Astrocyte of the spinal cord (primary cell): Measurements from ENCODE around the gene RCN2.

Experiments
- DNase-seq: peaks from one replicate; pipeline ENCODE4 v3.0.0; 2011; ENCODE audit warnings: low read depth, low spot score
- H3K4me3 ChIP-seq: 2 replicates; pipeline ENCODE4 v1.5.1; 2011; ENCODE audit warnings: low read depth, mild to moderate bottlenecking, low read length, moderate library complexity
- CTCF ChIP-seq: IDR thresholded peaks from 2 replicates; pipeline ENCODE4 v1.5.1; 2012; ENCODE audit warnings: low read depth, mild to moderate bottlenecking, low read length, inconsistent platforms
- in situ Hi-C: cut with HindIII; loops from 2 replicates; pipeline ENCODE4 v1.10.0; 2017; ENCODE audit warnings: low sequenced_read_pairs

RCN2 gene

GRCh38 chr15:76913737-76914136, 17.8 kb upstream of the RCN2 start:
- H3K4me3 ChIP-seq: no peak overlapping the region
- no peak for TF ChIP-seq CTCF
- no peak for DNase-seq
- in situ Hi-C loops: no loop called here

GRCh38 chr15:76916369-76916768, 15.2 kb upstream of the RCN2 start:
- in situ Hi-C loops: no loop called here
- no peak for TF ChIP-seq CTCF
- H3K4me3 ChIP-seq: no peak overlapping the region
- no peak for DNase-seq

- in situ Hi-C loops: no loop called here
- DNase-seq: no peak
- no peak for TF ChIP-seq CTCF
- no peak overlapping the region for H3K4me3 ChIP-seq
Measured at GRCh38 chr15:76928201-76928600, 3.3 kb upstream of the RCN2 start.

GRCh38 chr15:76929011-76929760, 2.4 kb upstream of the RCN2 start:
- in situ Hi-C loops: no loop called here
- H3K4me3 ChIP-seq: no peak overlapping the region
- no peak for DNase-seq
- no peak for TF ChIP-seq CTCF

- in situ Hi-C loops: no loop called here
- no peak for DNase-seq
- no peak for TF ChIP-seq CTCF
- peak overlapping the region; percentile 60 for H3K4me3 ChIP-seq
Measured at GRCh38 chr15:76930831-76931396, 635 bp upstream of the RCN2 start.

GRCh38 chr15:76932135-76932966, 802 bp downstream of the RCN2 start:
- H3K4me3 ChIP-seq: peak overlapping the region; percentile 62
- TF ChIP-seq CTCF: no peak
- peak; percentile 23 for DNase-seq
- in situ Hi-C loops: no loop called here
